Kidney (tissue), 14 donors: ENCODE results near the gene ALCAM. TPM values are rescaled to one million over a fixed set of nuclear protein-coding genes. Genes with fewer than 3 reads are reported as not detected.

ENCODE experiments used
- DNase-seq, 5 donors: peaks; one replicate each; pipeline ENCODE4 v3.0.0-alpha.2; 2013 to 2020
- FAIRE-seq: peaks from 2 replicates; lab custom pipeline; 2012; peaks lifted over from hg19 to GRCh38; lab: Jason Lieb, UNC
- H3K27ac ChIP-seq, 2 donors: one replicate each; pipeline ENCODE4 v1.7.0; 2013; ENCODE audit warnings: low read depth in 2 of 2, low read length in 2 of 2, inconsistent platforms in 1 of 2
- H3K27me3 ChIP-seq: one replicate; pipeline ENCODE4 v1.7.1; 2013; ENCODE audit warnings: low read length, inconsistent platforms; ENCODE audit not compliant: control insufficient read depth, insufficient read depth
- H3K36me3 ChIP-seq, 3 donors: one replicate each; pipeline versions ENCODE4 v1.7.0 to v1.7.1; 2013; ENCODE audit warnings: low read length in 3 of 3, control low read depth in 1 of 3, inconsistent platforms in 1 of 3; ENCODE audit not compliant: insufficient read depth in 3 of 3, control insufficient read depth in 2 of 3
- H3K4me1 ChIP-seq, 3 donors: one replicate each; pipeline versions ENCODE4 v1.7.0 to v1.7.1; 2013; ENCODE audit warnings: low read length in 3 of 3, inconsistent platforms in 1 of 3, low read depth in 1 of 3; ENCODE audit not compliant: control insufficient read depth in 2 of 3, insufficient read depth in 2 of 3
- H3K4me3 ChIP-seq, 3 donors: one replicate each; pipeline versions ENCODE4 v1.7.0 to v1.8.1; 2013; ENCODE audit warnings: low read length in 3 of 3, control low read depth in 1 of 3, inconsistent platforms in 1 of 3
- H3K9ac ChIP-seq, 3 donors: one replicate each; pipeline versions ENCODE4 v1.7.0 to v1.7.1; 2013; ENCODE audit warnings: low read length in 3 of 3, control low read depth in 1 of 3, inconsistent platforms in 1 of 3
- H3K9me3 ChIP-seq, 3 donors: one replicate each; pipeline versions ENCODE4 v1.7.0 to v1.7.1; 2013; ENCODE audit warnings: low read length in 3 of 3, control low read depth in 1 of 3, inconsistent platforms in 1 of 3; ENCODE audit not compliant: control insufficient read depth in 2 of 3, insufficient read depth in 1 of 3
- CTCF ChIP-seq: IDR thresholded peaks from 3 replicates; pipeline ENCODE4 v1.5.1; 2012; ENCODE audit warnings: mild to moderate bottlenecking, moderate library complexity, borderline replicate concordance; ENCODE audit not compliant: insufficient read depth; ENCODE audit errors: extremely low read depth
- intact Hi-C: fragments of 100-400 bp; cut with DNase I; formaldehyde crosslinking; loops from one replicate; pipeline ENCODE4 v1.11.1; 2022
- polyA plus RNA-seq: library from polyadenylated mRNA; stranded (reverse); fragments of 350-450 nt; fragmentation: Illumina TruSeq; extraction: RNeasy Lipid Tissue Mini Kit (QIAGEN cat#74804); gene quantifications from one replicate; pipeline ENCODE4 v1.2.3, GENCODE V29; 2014; ENCODE audit warnings: low read depth, low replicate concordance; ENCODE audit not compliant: insufficient read depth
- total RNA-seq: library from RNA; stranded (reverse); fragmentation: NEBNext Ultra II Directional; extraction: Animal tissue kit (Norgen Biotek cat#: 25700); gene quantifications from one replicate; pipeline ENCODE4 v1.2.1, GENCODE V29; 2021
- donor health status: control.
- donor health status: control.
- donor health status: control.
- donor health status: control.
- donor health status: control.
- donor health status: DM: yes; HTN: yes; CAD: no.
- donor health status: Normal renal cell carcinoma (clear cell type).

Gene ALCAM
- total and polyA plus RNA-seq, 2 donors from 2014 or later, result 15.1 to 36.4 TPM

DNA sequence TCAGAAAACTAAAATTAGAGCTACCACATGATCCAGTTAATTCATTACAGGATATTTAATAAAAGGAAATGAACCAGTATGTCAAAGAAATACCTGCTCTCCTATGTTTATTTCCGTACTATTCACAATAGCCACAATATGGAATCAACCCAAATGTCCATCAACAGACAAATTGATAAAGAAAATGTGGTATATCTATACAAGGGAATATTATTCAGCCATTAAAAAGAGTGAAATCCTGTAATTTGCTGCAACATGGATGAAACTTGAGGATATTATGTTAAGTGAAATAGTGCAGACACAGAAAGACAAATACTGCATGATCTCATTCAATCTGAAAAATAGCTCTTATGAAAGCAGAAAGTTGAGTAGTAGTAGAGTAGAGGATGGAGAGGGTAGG, 33.7 kb upstream of the ALCAM start:
- Histone ChIP-seq H3K27ac (no peak overlapping the region), H3K4me3 (no peak overlapping the region), H3K27me3 (no peaks in the 10 kb centered on the region), H3K9me3 (peaks cover 0 to 5% (median 0%) of the 10 kb centered on the region in 3 donors), H3K36me3 (no peaks in the 10 kb centered on the region), H3K4me1 (no peaks in the 10 kb centered on the region), H3K9ac (no peak overlapping the region)
- FAIRE-seq, result no peak
- no peak for TF ChIP-seq CTCF
- no peak for DNase-seq
- intact Hi-C loops, result no loop called here

DNA sequence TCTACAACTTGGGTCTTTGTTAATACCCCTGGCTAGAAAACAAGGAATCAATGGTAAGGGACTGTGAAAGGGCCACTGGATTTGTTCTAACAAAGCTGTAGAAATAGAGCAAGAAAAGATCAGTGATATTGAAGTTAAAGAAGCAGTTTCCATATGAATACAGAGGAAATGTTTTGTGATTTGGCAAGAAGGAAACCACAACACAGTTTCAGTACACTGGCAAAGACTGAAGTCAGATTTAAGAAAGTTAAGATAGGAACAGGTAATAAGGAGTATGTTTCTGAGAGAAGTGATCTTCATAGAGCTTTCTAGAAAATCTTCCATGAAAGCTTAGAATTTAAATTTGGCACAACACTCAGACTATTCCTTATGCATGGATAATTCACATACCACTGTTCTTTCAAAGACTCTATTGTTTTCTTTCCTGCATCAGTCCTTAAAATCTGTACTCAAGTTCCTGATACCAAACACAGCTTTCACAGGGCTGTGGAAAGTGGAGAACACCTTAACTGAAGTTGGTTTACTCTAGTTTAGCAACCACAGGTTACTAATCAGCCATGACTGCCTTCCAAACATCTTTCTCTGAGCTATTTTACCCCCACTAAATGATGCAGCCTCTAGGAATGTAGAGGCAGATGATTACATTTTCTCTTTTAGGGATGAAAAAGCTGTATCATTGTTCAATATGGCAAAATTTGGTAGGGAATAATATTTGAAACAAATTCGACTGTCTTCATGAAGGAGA, 32.4 kb upstream of the ALCAM start:
- intact Hi-C loops, result no loop called here
- no peak overlapping the region for H3K27ac ChIP-seq
- no peak for FAIRE-seq

DNA sequence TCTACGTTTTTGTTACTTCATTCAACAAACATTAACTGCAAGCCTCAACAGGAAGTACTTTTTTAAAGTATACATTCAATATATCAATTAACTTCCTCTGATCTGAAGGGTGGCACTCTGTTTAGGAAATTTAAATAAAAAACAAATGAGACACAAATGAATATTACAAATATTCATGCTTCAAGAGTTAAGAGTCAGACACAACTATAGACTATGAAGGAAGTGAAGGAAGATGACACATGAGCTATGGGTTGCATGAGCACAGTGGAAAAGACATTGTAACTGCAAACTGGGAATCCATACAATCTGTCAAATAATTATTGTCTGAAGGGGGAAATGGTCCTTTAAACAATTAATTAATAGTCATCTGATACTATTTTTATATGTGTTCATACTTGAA, 26.8 kb upstream of the ALCAM start:
- TF ChIP-seq CTCF, result no peak
- intact Hi-C loops, result no loop called here
- H3K27me3 ChIP-seq, result no peaks in the 10 kb centered on the region
- no peak overlapping the region for H3K9ac ChIP-seq
- no peaks in the 10 kb centered on the region for H3K36me3 ChIP-seq
- H3K4me3 ChIP-seq, result no peak overlapping the region
- H3K4me1 ChIP-seq, result no peaks in the 10 kb centered on the region
- H3K9me3 ChIP-seq, result no peaks in the 10 kb centered on the region
- H3K27ac ChIP-seq, result no peak overlapping the region
- no peak for FAIRE-seq
- DNase-seq, result no peak

More for the DNA sequence above, 32.4 kb upstream of the ALCAM start:
- Histone ChIP-seq H3K4me3 (no peak overlapping the region), H3K9ac (no peak overlapping the region), H3K27me3 (no peaks in the 10 kb centered on the region), H3K4me1 (no peaks in the 10 kb centered on the region), H3K9me3 (peaks cover 0 to 5% (median 0%) of the 10 kb centered on the region in 3 donors), H3K36me3 (no peaks in the 10 kb centered on the region)
- TF ChIP-seq CTCF, result no peak
- DNase-seq, result no peak
